Small intestine (tissue), 7 donors: ENCODE data around the gene ITPRIPL1. TPM values are rescaled to one million over a fixed set of nuclear protein-coding genes. Genes with fewer than 3 reads are reported as not detected.
A peak's percentile ranks its signal among the peaks of the same experiment; 100 is the strongest.

Experiments used
- DNase-seq, 2 donors: peaks; one replicate each; pipeline versions ENCODE4 v3.0.0 to v3.0.0-alpha.2; 2013
- FAIRE-seq: peaks from 2 replicates; lab custom pipeline; 2012; peaks lifted over from hg19 to GRCh38; lab: Jason Lieb, UNC
- H3K27ac ChIP-seq, 3 donors: one replicate each; pipeline ENCODE4 v1.5.1; 2013; ENCODE audit warnings: low read length in 2 of 3, mild to moderate bottlenecking in 2 of 3, control low read depth in 1 of 3, inconsistent platforms in 1 of 3, low read depth in 1 of 3, moderate library complexity in 1 of 3
- H3K27me3 ChIP-seq, 3 donors: one replicate each; pipeline ENCODE4 v1.6.1; 2013; ENCODE audit warnings: low read length in 3 of 3, inconsistent platforms in 1 of 3; ENCODE audit not compliant: control insufficient read depth in 3 of 3, insufficient read depth in 3 of 3
- H3K36me3 ChIP-seq, 3 donors: one replicate each; pipeline ENCODE4 v1.6.1; 2013; ENCODE audit warnings: low read length in 3 of 3, inconsistent platforms in 1 of 3, low read depth in 1 of 3, mild to moderate bottlenecking in 1 of 3, moderate library complexity in 1 of 3; ENCODE audit not compliant: control insufficient read depth in 3 of 3, insufficient read depth in 2 of 3
- H3K4me1 ChIP-seq, 3 donors: one replicate each; pipeline ENCODE4 v1.6.1; 2013; ENCODE audit warnings: low read length in 2 of 3, inconsistent platforms in 1 of 3, low read depth in 1 of 3, mild to moderate bottlenecking in 1 of 3, moderate library complexity in 1 of 3; ENCODE audit not compliant: control insufficient read depth in 3 of 3, insufficient read depth in 2 of 3
- H3K4me3 ChIP-seq, 3 donors: one replicate each; pipeline ENCODE4 v1.5.1; 2013; ENCODE audit warnings: low read length in 3 of 3, control low read depth in 1 of 3, inconsistent platforms in 1 of 3, low read depth in 1 of 3, mild to moderate bottlenecking in 1 of 3, moderate library complexity in 1 of 3
- H3K9me3 ChIP-seq, 2 donors: one replicate each; pipeline ENCODE4 v1.6.1; 2013; ENCODE audit warnings: low read depth in 1 of 2, low read length in 1 of 2; ENCODE audit not compliant: control insufficient read depth in 2 of 2, insufficient read depth in 1 of 2
- WGBS, 3 donors: extraction: QIAGEN DNeasy Blood & Tissue Kit; methylation state at CpG; one replicate each; pipeline ENCODE4 v1.1.7; 2013; 5-methylcytosine and 5-hydroxymethylcytosine counted together
- polyA plus RNA-seq, 4 donors: library from polyadenylated mRNA; stranded (reverse) in 3 of 4; unstranded in 1 of 4; fragments of 200-250 nt in 3 of 4; fragments of 120-200 nt in 1 of 4; gene quantifications; one replicate each; pipeline versions ENCODE4 v1.2.1 to v1.2.3, GENCODE V29; 2013
- donor health status: healthy with polysubstance abuse.
- donor health status: control.
- donor health status: control.
- donor health status: Bipolar disorder and iron deficiency.
- donor health status: healthy.

The ITPRIPL1 gene
- polyA plus RNA-seq, 4 donors = 0.27 to 1.9 (median 0.92) TPM; not detected in 1

DNA sequence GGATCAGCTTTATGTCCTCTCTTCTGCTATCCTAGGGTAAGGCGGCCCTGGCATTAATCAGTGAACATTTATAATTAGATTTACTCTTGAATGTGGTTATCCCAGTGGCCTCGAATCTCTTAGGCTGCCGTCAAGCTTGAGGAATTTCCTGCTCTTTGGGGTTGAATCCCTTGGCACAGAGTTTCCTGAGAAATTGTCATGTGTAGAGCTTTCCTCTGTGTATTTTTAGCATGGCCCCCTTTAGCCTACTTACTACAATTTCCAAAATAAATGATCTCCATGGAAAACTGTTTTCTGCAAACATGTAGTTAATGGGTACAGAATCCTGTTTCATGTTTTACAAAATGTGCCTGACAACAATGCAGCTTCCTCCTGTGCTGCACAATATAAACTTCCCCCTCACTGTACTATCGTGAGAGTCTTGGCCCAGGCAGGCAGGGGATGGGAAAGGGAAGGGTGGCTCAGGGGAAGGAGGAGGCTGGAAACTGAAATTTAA is 28.5 kb downstream of the ITPRIPL1 start:
- WGBS, 3 donors = 68 to 93% (median 86%) methylated on average over 4 of the region's 4 CpGs
- FAIRE-seq = no peak
- H3K4me3 ChIP-seq = no peak overlapping the region

DNA sequence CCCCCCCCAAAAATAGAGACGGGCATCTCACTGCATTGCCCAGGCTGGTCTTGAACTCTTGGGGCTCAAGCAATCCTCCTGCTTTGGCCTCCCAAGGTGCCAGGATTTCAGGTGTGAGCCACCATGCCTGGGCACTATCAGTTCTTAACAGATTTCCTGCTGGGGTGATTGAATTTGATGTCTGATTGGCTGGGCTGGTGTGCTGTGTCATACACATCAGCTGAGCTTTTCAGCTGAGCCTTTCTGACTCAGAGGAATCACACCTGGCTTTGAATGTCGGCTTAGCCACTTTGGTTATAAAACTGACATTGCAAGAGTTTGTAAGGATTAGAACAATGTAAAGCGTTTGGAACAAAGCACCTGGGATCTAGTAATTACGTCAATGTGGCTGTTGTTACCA is 29.4 kb downstream of the ITPRIPL1 start:
- no peak overlapping the region for H3K4me3 ChIP-seq
- no peaks in the 10 kb centered on the region for H3K9me3 ChIP-seq
- H3K36me3 ChIP-seq = peaks cover 0 to 18% (median 0%) of the 10 kb centered on the region in 3 donors
- no peaks in the 10 kb centered on the region for H3K4me1 ChIP-seq
- FAIRE-seq (no peak), DNase-seq (no peak)
- H3K27me3 ChIP-seq = no peaks in the 10 kb centered on the region
- 89 to 93% (median 91%) methylated on average over 4 of the region's 4 CpGs for WGBS, 3 donors
- no peak overlapping the region for H3K27ac ChIP-seq

More for the DNA sequence above, 28.5 kb downstream of the ITPRIPL1 start:
- H3K36me3 ChIP-seq = peaks cover 0 to 13% (median 0%) of the 10 kb centered on the region in 3 donors
- DNase-seq = no peak
- no peaks in the 10 kb centered on the region for H3K9me3 ChIP-seq
- no peak overlapping the region for H3K27ac ChIP-seq
- H3K4me1 ChIP-seq = no peaks in the 10 kb centered on the region
- no peaks in the 10 kb centered on the region for H3K27me3 ChIP-seq

DNA sequence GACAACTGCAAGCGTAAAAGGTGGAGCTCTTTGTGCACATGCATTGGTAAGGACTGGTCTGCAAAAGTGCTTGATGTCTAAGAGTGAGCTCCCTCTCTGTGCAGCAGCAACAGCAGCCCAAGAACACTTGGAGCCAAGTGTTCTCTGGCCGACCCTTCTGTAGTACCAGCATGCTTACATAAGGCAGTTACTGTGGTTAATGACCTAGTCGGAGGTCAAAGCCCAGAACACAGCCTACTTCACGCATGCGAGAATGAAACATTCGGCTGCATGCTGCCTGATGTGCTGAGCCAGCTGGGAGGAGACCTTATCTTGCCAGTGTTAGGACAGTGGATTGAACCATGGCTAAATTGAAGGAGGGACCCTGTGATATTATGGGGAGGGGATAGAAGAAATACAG is 31.8 kb downstream of the ITPRIPL1 start:
- WGBS, 3 donors = 83 to 90% (median 88%) methylated on average over 6 of the region's 6 CpGs
- no peaks in the 10 kb centered on the region for H3K4me1 ChIP-seq
- no peak for FAIRE-seq
- H3K27ac ChIP-seq = no peak overlapping the region
- DNase-seq = no peak
- no peak overlapping the region for H3K4me3 ChIP-seq
- H3K27me3 ChIP-seq = no peaks in the 10 kb centered on the region
- peaks cover 0 to 19% (median 2%) of the 10 kb centered on the region in 3 donors for H3K36me3 ChIP-seq
- H3K9me3 ChIP-seq = no peaks in the 10 kb centered on the region

DNA sequence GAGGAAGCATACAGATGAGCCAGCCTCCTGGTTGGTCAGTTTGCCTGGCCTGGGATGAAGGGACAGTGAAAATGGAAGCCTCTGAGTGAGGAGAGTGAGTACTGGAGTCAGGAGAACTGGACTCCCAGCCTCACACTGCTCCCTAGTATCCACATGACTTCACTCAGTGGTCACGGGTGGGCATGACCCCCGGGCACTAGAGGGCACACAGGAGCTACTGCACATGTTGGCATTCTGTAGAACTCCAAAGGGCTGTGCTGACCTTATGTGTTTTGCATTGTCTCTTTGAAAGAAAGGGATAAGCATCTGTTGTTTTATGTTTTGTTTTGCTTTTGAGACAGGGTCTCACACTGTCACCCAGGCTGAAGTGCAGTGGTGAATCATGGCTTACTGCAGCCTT is 34.2 kb downstream of the ITPRIPL1 start:
- Histone ChIP-seq H3K27ac (no peak overlapping the region), H3K4me3 (no peak overlapping the region), H3K36me3 (peaks cover 0 to 15% (median 2%) of the 10 kb centered on the region in 3 donors), H3K27me3 (no peaks in the 10 kb centered on the region), H3K9me3 (no peaks in the 10 kb centered on the region), H3K4me1 (no peaks in the 10 kb centered on the region)
- DNase-seq (no peak), FAIRE-seq (no peak)
- WGBS, 3 donors = 60 to 69% (median 61%) methylated on average over 2 of the region's 2 CpGs

DNA sequence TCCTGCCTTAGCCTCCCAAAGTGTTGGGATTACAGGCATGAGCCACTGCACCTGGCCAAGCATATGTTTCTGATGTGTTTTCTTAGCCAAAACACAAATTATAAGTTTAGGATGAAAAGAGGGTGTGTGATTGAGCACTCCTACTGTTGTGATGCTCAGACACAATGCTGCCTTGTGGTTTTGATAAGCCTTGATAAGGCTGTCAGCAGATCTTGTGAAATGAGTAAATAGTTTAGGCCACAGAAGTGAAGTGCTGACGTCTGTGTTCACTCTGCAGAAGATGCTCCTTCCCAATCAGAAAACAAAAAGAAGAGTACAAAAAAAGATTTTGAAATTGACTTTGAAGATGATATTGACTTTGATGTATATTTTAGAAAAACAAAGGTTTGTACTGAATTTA is 34.7 kb downstream of the ITPRIPL1 start:
- Histone ChIP-seq H3K36me3 (peaks cover 0 to 15% (median 2%) of the 10 kb centered on the region in 3 donors), H3K9me3 (no peaks in the 10 kb centered on the region), H3K27me3 (no peaks in the 10 kb centered on the region), H3K27ac (no peak overlapping the region), H3K4me1 (no peaks in the 10 kb centered on the region), H3K4me3 (no peak overlapping the region)
- DNase-seq (no peak), FAIRE-seq (no peak)
- WGBS, 3 donors = 55 to 85% (median 75%) methylated on average over 1 of the region's 1 CpG

DNA sequence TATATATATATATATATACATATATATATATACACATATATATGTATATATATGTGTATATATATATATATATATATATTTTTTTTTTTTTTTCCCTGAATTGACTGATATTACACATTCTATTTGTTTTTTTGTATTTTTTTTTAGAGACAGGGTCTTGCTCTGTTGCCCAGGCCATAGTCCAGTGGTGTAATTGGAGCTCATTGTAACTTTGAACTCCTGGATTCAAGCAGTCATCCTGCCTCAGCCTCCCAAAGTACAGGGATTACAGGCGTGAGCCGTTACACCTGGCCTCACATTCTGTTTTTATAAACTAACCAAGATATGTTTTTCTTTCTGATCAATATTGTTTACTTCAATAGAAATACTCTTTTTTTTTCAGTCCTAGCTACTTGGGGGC is 36.6 kb downstream of the ITPRIPL1 start:
- Histone ChIP-seq H3K9me3 (no peaks in the 10 kb centered on the region), H3K4me1 (no peaks in the 10 kb centered on the region), H3K27ac (no peak overlapping the region), H3K27me3 (no peaks in the 10 kb centered on the region), H3K4me3 (no peak overlapping the region), H3K36me3 (peaks cover 0 to 14% (median 2%) of the 10 kb centered on the region in 3 donors)
- FAIRE-seq (no peak), DNase-seq (no peak)
- WGBS, 3 donors = 88 to 95% (median 94%) methylated on average over 2 of the region's 2 CpGs

DNA sequence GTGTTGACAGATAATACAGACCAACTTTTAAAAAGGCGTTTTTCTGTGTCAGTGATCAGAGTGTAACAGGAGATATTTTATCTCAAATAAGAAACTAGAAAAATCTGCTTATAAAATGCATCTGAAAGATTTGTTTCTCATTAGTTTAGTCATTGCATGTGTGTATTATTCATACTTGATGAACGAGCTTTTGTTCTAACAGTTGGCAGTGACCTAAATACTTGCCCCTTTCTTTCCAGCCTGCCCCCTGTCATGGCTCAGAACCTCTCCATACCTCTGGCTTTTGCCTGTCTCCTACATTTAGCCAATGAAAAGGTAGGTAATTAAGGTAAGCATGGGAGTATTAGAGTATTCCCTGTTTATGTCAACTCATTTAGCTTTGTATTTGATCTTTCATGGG is 44.1 kb downstream of the ITPRIPL1 start:
- WGBS, 3 donors = 90 to 95% (median 94%) methylated on average over 2 of the region's 2 CpGs
- no peak for FAIRE-seq
- Histone ChIP-seq H3K4me3 (no peak overlapping the region), H3K9me3 (no peaks in the 10 kb centered on the region), H3K27ac (no peak overlapping the region), H3K4me1 (no peaks in the 10 kb centered on the region), H3K27me3 (no peaks in the 10 kb centered on the region), H3K36me3 (peaks cover 0 to 26% (median 0%) of the 10 kb centered on the region in 3 donors)
- DNase-seq = no peak

DNA sequence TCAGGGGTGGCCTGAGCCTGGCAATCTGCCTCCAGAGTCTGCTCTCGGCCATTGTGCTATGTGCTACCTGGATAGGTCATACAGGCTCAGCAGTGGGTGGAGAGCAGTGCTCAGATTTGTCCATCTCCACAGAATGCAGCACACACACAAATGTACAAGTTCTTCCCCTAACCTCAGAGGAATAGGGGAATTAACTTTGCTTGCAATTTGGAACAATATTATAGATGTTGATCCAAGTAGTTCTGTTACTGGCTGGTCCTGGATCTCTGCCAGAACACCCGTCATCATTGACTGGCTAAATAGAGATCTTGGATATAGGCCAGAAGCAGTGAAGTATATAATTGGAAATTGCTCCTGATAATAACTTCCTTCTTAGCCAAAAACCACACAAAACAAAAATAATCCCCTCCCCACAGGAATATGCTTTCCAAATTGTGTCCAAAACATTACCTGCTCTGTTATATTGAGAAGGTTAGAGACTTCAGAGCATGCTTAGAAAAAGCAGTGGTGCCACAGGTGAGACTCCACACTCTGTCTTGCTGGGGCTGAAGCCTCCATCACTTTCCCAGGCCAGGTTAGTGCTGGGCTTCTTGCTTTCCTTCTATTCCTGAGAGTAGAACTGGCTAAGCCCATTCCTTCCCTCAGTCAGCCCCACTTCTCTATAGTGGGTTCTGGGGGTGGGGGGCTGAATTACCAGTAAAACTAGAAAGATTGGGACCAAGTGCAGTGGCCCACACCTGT is 49.3 kb downstream of the ITPRIPL1 start:
- H3K4me3 ChIP-seq = no peak overlapping the region

More for the DNA sequence above, 49.3 kb downstream of the ITPRIPL1 start:
- peaks cover 0 to 20% (median 0%) of the 10 kb centered on the region in 3 donors for H3K36me3 ChIP-seq
- DNase-seq (peak in 1 of 2 donors; percentile 48), FAIRE-seq (no peak)
- H3K4me1 ChIP-seq = no peaks in the 10 kb centered on the region
- peaks cover 0 to 22% of the 10 kb centered on the region in 2 donors for H3K9me3 ChIP-seq
- H3K27me3 ChIP-seq = no peaks in the 10 kb centered on the region
- 16 to 38% (median 32%) methylated on average over 2 of the region's 2 CpGs for WGBS, 3 donors
- no peak overlapping the region for H3K27ac ChIP-seq
